Tibial artery (tissue), 4 donors: ENCODE data around the gene SLC50A1.

Experiments
- DNase-seq, 2 donors: peaks; one replicate each; pipeline ENCODE4 v3.0.0-alpha.2; 2019
- H3K27ac ChIP-seq, 2 donors: fragments of 200-600 bp; sonication (generic) in 1 of 2; 1 replicate in 1 of 2; 2 replicates in 1 of 2; pipeline ENCODE4 v1.5.1; 2018 to 2019; ENCODE audit warnings: mild to moderate bottlenecking in 1 of 2
- H3K27me3 ChIP-seq, 2 donors: fragments of 200-600 bp; sonication (generic) in 1 of 2; one replicate each; pipeline versions ENCODE4 v1.5.1 to v1.6.0; 2016 to 2019
- H3K36me3 ChIP-seq, 3 donors: fragments of 200-600 bp; sonication (generic) in 2 of 3; one replicate each; pipeline ENCODE4 v1.5.1; 2016 to 2019; ENCODE audit warnings: mild to moderate bottlenecking in 2 of 3
- H3K4me1 ChIP-seq, 4 donors: fragments of 200-600 bp; sonication (generic) in 2 of 4; 1 replicate in 3 of 4; 2 replicates in 1 of 4; pipeline ENCODE4 v1.5.1; 2016 to 2019
- H3K4me3 ChIP-seq, 2 donors: fragments of 200-600 bp; sonication (generic) in 1 of 2; 1 replicate in 1 of 2; 2 replicates in 1 of 2; pipeline ENCODE4 v1.5.1; 2018 to 2019; ENCODE audit warnings: mild to moderate bottlenecking in 2 of 2
- H3K9me3 ChIP-seq, 3 donors: fragments of 200-600 bp; sonication (generic) in 1 of 3; one replicate each; pipeline ENCODE4 v1.5.1; 2016 to 2019
- CTCF ChIP-seq, 2 experiments: fragments of 200-600 bp in 1 of 2; fragments of 450-650 bp in 1 of 2; IDR thresholded peaks; one replicate each; pipeline ENCODE4 v1.5.1; 2017 to 2019; ENCODE audit warnings: antibody characterized with exemption in 2 of 2, mild to moderate bottlenecking in 1 of 2, moderate library complexity in 1 of 2
- intact Hi-C: fragments of 100-400 bp; cut with DNase I; formaldehyde crosslinking; loops from one replicate; pipeline ENCODE4 v1.15.0; 2023; ENCODE audit warnings: low total_unique reads

The SLC50A1 gene

GRCh38 chr1:155125511-155125945, 10.1 kb upstream of the SLC50A1 start:
- Histone ChIP-seq H3K27me3 (peaks cover 0 to 33% of the 10 kb centered on the region in 2 donors), H3K9me3 (no peaks in the 10 kb centered on the region), H3K36me3 (no peaks in the 10 kb centered on the region), H3K4me1 (peaks cover 0 to 39% (median 28%) of the 10 kb centered on the region in 4 donors), H3K27ac (no peak overlapping the region), H3K4me3 (no peak overlapping the region)
- intact Hi-C loops, result loop anchor here (5.0 kb wide), 1 partner anchor 33 kb away; no protein-coding TSS in a partner anchor
- no peak for DNase-seq
- TF ChIP-seq CTCF (IDR thresholded peaks at IDR 0.05), result no peak

- peak in 1 of 2 donors; percentile 73 for DNase-seq
- Histone ChIP-seq H3K4me3 (peak overlapping the region; percentile 55 to 59), H3K27ac (peak overlapping the region in 1 of 2 donors; percentile 62), H3K9me3 (no peaks in the 10 kb centered on the region), H3K27me3 (peaks cover 0 to 38% of the 10 kb centered on the region in 2 donors), H3K36me3 (peaks cover 0 to under 1% (median 0%) of the 10 kb centered on the region in 3 donors), H3K4me1 (peaks cover 0 to 39% (median 28%) of the 10 kb centered on the region in 4 donors)
- intact Hi-C loops, result loop anchor here (5.0 kb wide), 1 partner anchor 34 kb away; no protein-coding TSS in a partner anchor
- no peak for TF ChIP-seq CTCF (IDR thresholded peaks at IDR 0.05)
Measured at GRCh38 chr1:155125946-155126555, 9.6 kb upstream of the SLC50A1 start.

DNA sequence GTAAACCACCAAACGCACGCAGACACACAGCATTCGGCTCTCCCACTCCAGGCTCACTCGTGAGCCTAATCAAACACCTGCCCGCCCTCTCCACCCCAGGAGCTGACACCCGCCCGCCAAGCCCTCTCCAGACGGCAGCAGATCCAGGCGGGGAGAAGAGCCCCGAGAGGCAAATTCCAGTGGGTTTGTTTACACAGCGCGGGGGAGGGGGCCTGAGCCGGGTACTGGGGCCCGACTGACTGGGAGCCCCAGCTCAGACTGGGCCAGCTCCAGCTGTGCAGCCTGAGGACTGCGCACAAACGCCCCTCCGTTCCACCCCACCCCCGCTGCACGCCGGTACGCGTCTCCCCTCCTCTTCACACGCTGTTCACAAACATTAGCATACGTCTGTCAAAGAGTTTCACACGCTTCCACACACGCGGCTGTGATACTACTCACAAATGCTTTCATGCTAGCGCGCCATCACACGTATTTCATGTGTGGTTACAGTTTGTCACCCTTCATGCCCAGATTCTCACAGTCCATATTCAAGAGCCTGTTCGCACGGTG, 9.0 kb upstream of the SLC50A1 start:
- peak overlapping the region; percentile 55 to 59 for H3K4me3 ChIP-seq
- peaks cover 0 to 39% (median 28%) of the 10 kb centered on the region in 4 donors for H3K4me1 ChIP-seq
- peaks cover 0 to 6% (median 0%) of the 10 kb centered on the region in 3 donors for H3K36me3 ChIP-seq
- H3K27me3 ChIP-seq, result peaks cover 0 to 41% of the 10 kb centered on the region in 2 donors
- intact Hi-C loops, result loop anchor here (5.0 kb wide), 1 partner anchor 34 kb away; no protein-coding TSS in a partner anchor
- DNase-seq, result peak in 1 of 2 donors; percentile 67
- peak overlapping the region; percentile 41 to 62 for H3K27ac ChIP-seq
- H3K9me3 ChIP-seq, result no peaks in the 10 kb centered on the region
- TF ChIP-seq CTCF (IDR thresholded peaks at IDR 0.05), result no peak

GRCh38 chr1:155127105-155127966, 8.3 kb upstream of the SLC50A1 start, which contains the start of gene EFNA1:
Gene EFNA1, plus strand, starts transcription at chr1:155127876. Its CDS starts 102 bp downstream, at chr1:155127978.
- no peaks in the 10 kb centered on the region for H3K9me3 ChIP-seq
- H3K27me3 ChIP-seq, result peaks cover 0 to 43% of the 10 kb centered on the region in 2 donors
- H3K4me3 ChIP-seq, result peak within 1 kb of the TSS; percentile 55 to 59
- intact Hi-C loops, result loop anchor here (5.0 kb wide), 1 partner anchor 35 kb away; no protein-coding TSS in a partner anchor
- H3K27ac ChIP-seq, result peak within 1 kb of the TSS; percentile 41 to 62
- peaks cover 0 to 12% (median 0%) of the 10 kb centered on the region in 3 donors for H3K36me3 ChIP-seq
- peaks cover 0 to 39% (median 28%) of the 10 kb centered on the region in 4 donors for H3K4me1 ChIP-seq
- TF ChIP-seq CTCF (IDR thresholded peaks at IDR 0.05), result no peak
- DNase-seq, result peak; percentile 66 to 77
